GM12878 (cell line): ENCODE data around the gene ACSM4. TPM values are rescaled to one million over a fixed set of nuclear protein-coding genes. Genes with fewer than 3 reads are reported as not detected.

ENCODE experiments used
- ATAC-seq: fragments of 200-7000 bp; cut with Tn5 transposase; 3 replicates; pipeline ENCODE4 v1.9.1; 2020; ENCODE audit warnings: mild to moderate bottlenecking, moderate library complexity
- BruUV-seq: library from RNA; stranded (reverse); fragments of 400-500 nt; replicated peaks from 2 replicates; lab custom pipeline; 2021; lab: Mats Ljungman, UMichigan
- CTCF ChIA-PET: fragments of 300-600 bp; sonication (Branson Sonifier 250); formaldehyde crosslinking; extraction: SDS; loops from one replicate; lab custom pipeline; 2021; ENCODE audit warnings: inconsistent platforms; lab: Yijun Ruan, JAX
- POLR2A ChIA-PET: fragments of 350-600 bp; formaldehyde crosslinking; extraction: SDS; loops from one replicate; lab custom pipeline; 2021; ENCODE audit warnings: inconsistent platforms; lab: Charles Lee
- RAD21 ChIA-PET: fragments of 300-600 bp; sonication (Branson Sonifier 250); formaldehyde crosslinking; loops from one replicate; lab custom pipeline; 2023; ENCODE audit warnings: antibody characterized with exemption; ENCODE audit not compliant: unreplicated experiment; lab: Charles Lee
- SMC1A ChIA-PET: fragments of 300-600 bp; sonication (Branson Sonifier 250); formaldehyde crosslinking; loops from one replicate; lab custom pipeline; 2023; ENCODE audit not compliant: unreplicated experiment, uncharacterized antibody; lab: Charles Lee
- DNase-seq: peaks from one replicate; pipeline ENCODE4 v3.0.0-alpha.2; 2011; ENCODE audit warnings: low read depth, low spot score
- FAIRE-seq: peaks from 3 replicates; lab custom pipeline; 2011; peaks lifted over from hg19 to GRCh38; lab: Jason Lieb, UNC
- H2AFZ ChIP-seq: 2 replicates; pipeline ENCODE4 v1.6.0; 2011; ENCODE audit warnings: low read depth, low read length, control low read depth; ENCODE audit not compliant: control insufficient read depth
- H3K27ac ChIP-seq: 2 replicates; pipeline ENCODE4 v1.5.1; 2011; ENCODE audit warnings: control low read depth; ENCODE audit not compliant: control insufficient read depth, insufficient read depth
- H3K27me3 ChIP-seq, 2 experiments: replicated peaks in 1 of 2; 2 replicates each; pipeline versions ENCODE4 v1.6.0 to v1.6.1; 2011; ENCODE audit warnings: low read length in 1 of 2; ENCODE audit not compliant: control insufficient read depth in 2 of 2, insufficient read depth in 2 of 2
- H3K36me3 ChIP-seq, 2 experiments: 2 replicates each; pipeline ENCODE4 v1.5.1; 2011; ENCODE audit warnings: low read length in 1 of 2; ENCODE audit not compliant: control insufficient read depth in 2 of 2, insufficient read depth in 2 of 2
- H3K4me1 ChIP-seq: 2 replicates; pipeline ENCODE4 v1.6.1; 2011; ENCODE audit warnings: mild to moderate bottlenecking, low read length, moderate library complexity, mixed read lengths; ENCODE audit not compliant: control insufficient read depth, insufficient read depth
- H3K4me2 ChIP-seq: 2 replicates; pipeline ENCODE4 v1.6.0; 2011; ENCODE audit warnings: control low read depth; ENCODE audit not compliant: control insufficient read depth, insufficient read depth
- H3K4me3 ChIP-seq: fragments of 200-600 bp; sonication (generic); 2 replicates; pipeline ENCODE4 v1.5.1; 2016
- H3K79me2 ChIP-seq: 2 replicates; pipeline ENCODE4 v1.6.0; 2011; ENCODE audit warnings: low read length; ENCODE audit not compliant: control insufficient read depth, insufficient read depth
- H3K9ac ChIP-seq: 2 replicates; pipeline ENCODE4 v1.8.0; 2011; ENCODE audit warnings: low read length, control low read depth, mixed read lengths; ENCODE audit not compliant: control insufficient read depth, insufficient read depth
- H3K9me3 ChIP-seq: replicated peaks from 3 replicates; pipeline ENCODE4 v1.5.1; 2011; ENCODE audit warnings: mild to moderate bottlenecking, low read length; ENCODE audit not compliant: control insufficient read depth, insufficient read depth
- H4K20me1 ChIP-seq: 2 replicates; pipeline ENCODE4 v1.6.0; 2011; ENCODE audit not compliant: control insufficient read depth, insufficient read depth
- BACH1 ChIP-seq: fragments of 450-650 bp; IDR thresholded peaks from 2 replicates; pipeline ENCODE4 v1.6.1; 2017; ENCODE audit warnings: mild to moderate bottlenecking, borderline replicate concordance
- CEBPB ChIP-seq, 2 experiments: fragments of 150-350 bp in 1 of 2; IDR thresholded peaks; 2 replicates each; pipeline ENCODE4 v1.6.1; 2012 to 2014; ENCODE audit warnings: low read depth in 2 of 2, low read length in 2 of 2, borderline replicate concordance in 1 of 2, inconsistent platforms in 1 of 2
- CREB1 ChIP-seq: IDR thresholded peaks from 2 replicates; pipeline ENCODE4 v1.6.1; 2012; ENCODE audit warnings: low read depth, mild to moderate bottlenecking, inconsistent platforms
- EP300 ChIP-seq, 2 experiments: fragments of 150-350 bp in 1 of 2; IDR thresholded peaks; 2 replicates each; pipeline ENCODE4 v1.6.1; 2011 to 2012; ENCODE audit warnings: low read depth in 2 of 2, low read length in 2 of 2, borderline replicate concordance in 1 of 2, improper control_type of control experiment in 1 of 2, inconsistent platforms in 1 of 2; ENCODE audit not compliant: control insufficient read depth in 1 of 2
- FOXM1 ChIP-seq: IDR thresholded peaks from 2 replicates; pipeline ENCODE4 v1.6.1; 2012; ENCODE audit warnings: low read depth, mild to moderate bottlenecking, inconsistent platforms, low read length, moderate library complexity
- HDGF ChIP-seq: fragments of 450-650 bp; IDR thresholded peaks from 2 replicates; pipeline ENCODE4 v1.6.1; 2016; ENCODE audit warnings: antibody characterized with exemption
- IRF4 ChIP-seq: IDR thresholded peaks from 2 replicates; pipeline ENCODE4 v1.6.1; 2011; ENCODE audit warnings: low read depth, low read length
- KDM1A ChIP-seq: fragments of 200-600 bp; sonication (generic); IDR thresholded peaks from 2 replicates; pipeline ENCODE4 v1.6.1; 2016; ENCODE audit warnings: borderline replicate concordance
- PAX8 ChIP-seq: fragments of 450-650 bp; IDR thresholded peaks from 2 replicates; pipeline ENCODE4 v1.6.1; 2017; ENCODE audit warnings: mild to moderate bottlenecking, moderate library complexity
- RCOR1 ChIP-seq: conservative IDR thresholded peaks from 2 replicates; pipeline ENCODE4 v1.6.1; 2012; ENCODE audit warnings: low read depth, low read length, improper control_type of control experiment
- TBL1XR1 ChIP-seq: IDR thresholded peaks from 2 replicates; pipeline ENCODE4 v1.6.1; 2012; ENCODE audit warnings: low read depth, low read length, improper control_type of control experiment
- WGBS: methylation state at CpG from one replicate; pipeline ENCODE4 v1.1.6; 2016; ENCODE audit warnings: low lambda C conversion rate; ENCODE audit not compliant: insufficient replicate concordance, insufficient coverage; ENCODE audit errors: missing lambda C conversion rate; 5-methylcytosine and 5-hydroxymethylcytosine counted together
- in situ Hi-C: fragments of 300-500 bp; cut with MboI; formaldehyde crosslinking; loops from 9 replicates; pipeline ENCODE4 v1.14.3; 2018; ENCODE audit warnings: mixed read lengths
- intact Hi-C: fragments of 100-400 bp; cut with micrococcal nuclease; formaldehyde crosslinking; loops from one replicate; pipeline ENCODE4 v1.14.2; 2022; ENCODE audit not compliant: unreplicated experiment
- polyA plus RNA-seq, 11 experiments: library from polyadenylated mRNA; depleted of rRNA in 4 of 11; unstranded in 6 of 11; stranded (reverse) in 5 of 11; fragments of >200 nt; fragmentation: Nextera tagmentation in 4 of 11; fragmentation: Illumina TruSeq in 1 of 11; extraction: Ambion mirVana in 4 of 11; extraction: Trizol in 1 of 11; gene quantifications; 1 replicate in 1 of 11; 2 replicates in 10 of 11; pipeline versions ENCODE4 v1.2.1 to v1.2.3, GENCODE V29; 2011 to 2016; ENCODE audit warnings: inconsistent platforms in 2 of 11, missing spikeins in 2 of 11, low read depth in 1 of 11
- total RNA-seq, 4 experiments: library from RNA; depleted of rRNA in 3 of 4; stranded (reverse); fragments of >200 nt in 3 of 4; fragmentation: Illumina TruSeq in 1 of 4; extraction: Trizol in 1 of 4; gene quantifications; 2 replicates each; pipeline versions ENCODE4 v1.2.1 to v1.2.3, GENCODE V29; 2013 to 2021
- TF ChIP-seq, protein P1 (sequence below): IDR thresholded peaks from 2 replicates; pipeline ENCODE4 v1.6.1; 2011; ENCODE audit warnings: borderline replicate concordance, low read depth, mild to moderate bottlenecking, moderate library complexity, mixed read lengths, low read length; ENCODE audit not compliant: insufficient read depth; ENCODE audit errors: extremely low read length
- TF ChIP-seq, protein P2 (sequence below): IDR thresholded peaks from 2 replicates; pipeline ENCODE4 v1.6.1; 2012; ENCODE audit warnings: improper control_type of control experiment, low read depth, low read length; ENCODE audit not compliant: insufficient replicate concordance
- TF ChIP-seq, protein P3 (sequence below), 3 experiments: IDR thresholded peaks in 2 of 3; conservative IDR thresholded peaks in 1 of 3; 2 replicates each; pipeline ENCODE4 v1.5.1; 2011; ENCODE audit warnings: low read depth in 3 of 3, low read length in 3 of 3, mild to moderate bottlenecking in 3 of 3, control low read depth in 2 of 3, moderate library complexity in 2 of 3, inconsistent platforms in 1 of 3, mixed read lengths in 1 of 3; ENCODE audit not compliant: control insufficient read depth in 2 of 3, insufficient read depth in 1 of 3; ENCODE audit errors: extremely low read depth in 1 of 3

The ACSM4 gene
- total and polyA plus RNA-seq, 10 of the 15 experiments (the other 5 are each of a cell fraction or from before 2014, with no cell fraction given): not detected

GRCh38 chr12:7269273-7269672, 34.6 kb upstream of the ACSM4 start:
- Histone ChIP-seq H3K79me2 (no peaks in the 10 kb centered on the region), H3K36me3 (no peaks in the 10 kb centered on the region), H4K20me1 (no peaks in the 10 kb centered on the region), H3K4me1 (no peaks in the 10 kb centered on the region), H2AFZ (no peak overlapping the region), H3K9ac (no peak overlapping the region), H3K27me3 (no peaks in the 10 kb centered on the region; a peak in 1 of 4 replicates), H3K4me2 (no peak overlapping the region), H3K27ac (no peak overlapping the region), H3K9me3 (no peaks in the 10 kb centered on the region), H3K4me3 (no peak overlapping the region)
- no peak for DNase-seq
- RAD21 ChIA-PET: no interaction called here
- CTCF ChIA-PET: no interaction called here
- POLR2A ChIA-PET: no interaction called here
- intact Hi-C loops: no loop called here
- SMC1A ChIA-PET: no interaction called here
- no peak for ATAC-seq
- WGBS: 44% methylated on average over 5 of the region's 5 CpGs
- no TSS peak for BruUV-seq
- in situ Hi-C loops: no loop called here
- TF ChIP-seq FOXM1 (no peak), BACH1 (no peak), RCOR1 (no peak), CREB1 (no peak), TBL1XR1 (no peak), HDGF (no peak), EP300 (IDR thresholded peaks at IDR 0.05; ENCODE audit: borderline replicate concordance in 1 of 2, control insufficient read depth in 1 of 2, low read depth in 2 of 2, low read length in 2 of 2) (no peak), CEBPB (IDR thresholded peaks at IDR 0.05; ENCODE audit: borderline replicate concordance in 1 of 2, low read depth in 2 of 2, low read length in 2 of 2) (no peak), KDM1A (no peak), IRF4 (no peak), PAX8 (no peak)
- TF ChIP-seq, protein P1, sequence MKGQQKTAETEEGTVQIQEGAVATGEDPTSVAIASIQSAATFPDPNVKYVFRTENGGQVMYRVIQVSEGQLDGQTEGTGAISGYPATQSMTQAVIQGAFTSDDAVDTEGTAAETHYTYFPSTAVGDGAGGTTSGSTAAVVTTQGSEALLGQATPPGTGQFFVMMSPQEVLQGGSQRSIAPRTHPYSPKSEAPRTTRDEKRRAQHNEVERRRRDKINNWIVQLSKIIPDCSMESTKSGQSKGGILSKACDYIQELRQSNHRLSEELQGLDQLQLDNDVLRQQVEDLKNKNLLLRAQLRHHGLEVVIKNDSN: no peak
- TF ChIP-seq, protein P2, sequence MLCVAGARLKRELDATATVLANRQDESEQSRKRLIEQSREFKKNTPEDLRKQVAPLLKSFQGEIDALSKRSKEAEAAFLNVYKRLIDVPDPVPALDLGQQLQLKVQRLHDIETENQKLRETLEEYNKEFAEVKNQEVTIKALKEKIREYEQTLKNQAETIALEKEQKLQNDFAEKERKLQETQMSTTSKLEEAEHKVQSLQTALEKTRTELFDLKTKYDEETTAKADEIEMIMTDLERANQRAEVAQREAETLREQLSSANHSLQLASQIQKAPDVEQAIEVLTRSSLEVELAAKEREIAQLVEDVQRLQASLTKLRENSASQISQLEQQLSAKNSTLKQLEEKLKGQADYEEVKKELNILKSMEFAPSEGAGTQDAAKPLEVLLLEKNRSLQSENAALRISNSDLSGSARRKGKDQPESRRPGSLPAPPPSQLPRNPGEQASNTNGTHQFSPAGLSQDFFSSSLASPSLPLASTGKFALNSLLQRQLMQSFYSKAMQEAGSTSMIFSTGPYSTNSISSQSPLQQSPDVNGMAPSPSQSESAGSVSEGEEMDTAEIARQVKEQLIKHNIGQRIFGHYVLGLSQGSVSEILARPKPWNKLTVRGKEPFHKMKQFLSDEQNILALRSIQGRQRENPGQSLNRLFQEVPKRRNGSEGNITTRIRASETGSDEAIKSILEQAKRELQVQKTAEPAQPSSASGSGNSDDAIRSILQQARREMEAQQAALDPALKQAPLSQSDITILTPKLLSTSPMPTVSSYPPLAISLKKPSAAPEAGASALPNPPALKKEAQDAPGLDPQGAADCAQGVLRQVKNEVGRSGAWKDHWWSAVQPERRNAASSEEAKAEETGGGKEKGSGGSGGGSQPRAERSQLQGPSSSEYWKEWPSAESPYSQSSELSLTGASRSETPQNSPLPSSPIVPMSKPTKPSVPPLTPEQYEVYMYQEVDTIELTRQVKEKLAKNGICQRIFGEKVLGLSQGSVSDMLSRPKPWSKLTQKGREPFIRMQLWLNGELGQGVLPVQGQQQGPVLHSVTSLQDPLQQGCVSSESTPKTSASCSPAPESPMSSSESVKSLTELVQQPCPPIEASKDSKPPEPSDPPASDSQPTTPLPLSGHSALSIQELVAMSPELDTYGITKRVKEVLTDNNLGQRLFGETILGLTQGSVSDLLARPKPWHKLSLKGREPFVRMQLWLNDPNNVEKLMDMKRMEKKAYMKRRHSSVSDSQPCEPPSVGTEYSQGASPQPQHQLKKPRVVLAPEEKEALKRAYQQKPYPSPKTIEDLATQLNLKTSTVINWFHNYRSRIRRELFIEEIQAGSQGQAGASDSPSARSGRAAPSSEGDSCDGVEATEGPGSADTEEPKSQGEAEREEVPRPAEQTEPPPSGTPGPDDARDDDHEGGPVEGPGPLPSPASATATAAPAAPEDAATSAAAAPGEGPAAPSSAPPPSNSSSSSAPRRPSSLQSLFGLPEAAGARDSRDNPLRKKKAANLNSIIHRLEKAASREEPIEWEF: no peak
- TF ChIP-seq, protein P3, sequence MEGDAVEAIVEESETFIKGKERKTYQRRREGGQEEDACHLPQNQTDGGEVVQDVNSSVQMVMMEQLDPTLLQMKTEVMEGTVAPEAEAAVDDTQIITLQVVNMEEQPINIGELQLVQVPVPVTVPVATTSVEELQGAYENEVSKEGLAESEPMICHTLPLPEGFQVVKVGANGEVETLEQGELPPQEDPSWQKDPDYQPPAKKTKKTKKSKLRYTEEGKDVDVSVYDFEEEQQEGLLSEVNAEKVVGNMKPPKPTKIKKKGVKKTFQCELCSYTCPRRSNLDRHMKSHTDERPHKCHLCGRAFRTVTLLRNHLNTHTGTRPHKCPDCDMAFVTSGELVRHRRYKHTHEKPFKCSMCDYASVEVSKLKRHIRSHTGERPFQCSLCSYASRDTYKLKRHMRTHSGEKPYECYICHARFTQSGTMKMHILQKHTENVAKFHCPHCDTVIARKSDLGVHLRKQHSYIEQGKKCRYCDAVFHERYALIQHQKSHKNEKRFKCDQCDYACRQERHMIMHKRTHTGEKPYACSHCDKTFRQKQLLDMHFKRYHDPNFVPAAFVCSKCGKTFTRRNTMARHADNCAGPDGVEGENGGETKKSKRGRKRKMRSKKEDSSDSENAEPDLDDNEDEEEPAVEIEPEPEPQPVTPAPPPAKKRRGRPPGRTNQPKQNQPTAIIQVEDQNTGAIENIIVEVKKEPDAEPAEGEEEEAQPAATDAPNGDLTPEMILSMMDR (IDR thresholded peaks at IDR 0.05 in 2 of 3, conservative IDR thresholded peaks at IDR 0.05 in 1 of 3; ENCODE audit: control insufficient read depth in 2 of 3, extremely low read depth in 1 of 3, insufficient read depth in 1 of 3, low read depth in 3 of 3, low read length in 3 of 3): no peak
- FAIRE-seq: no peak
